Left lung (tissue), 10 donors: Measurements from ENCODE around the gene PHF11. TPM values are rescaled to one million over a fixed set of nuclear protein-coding genes. Genes with fewer than 3 reads are reported as not detected.

Experiments used
- ATAC-seq: fragments of 200-7000 bp; cut with Tn5 transposase; one replicate; pipeline ENCODE4 v1.9.1; 2020; ENCODE audit warnings: moderate library complexity
- DNase-seq, 4 donors: peaks; one replicate each; pipeline ENCODE4 v3.0.0-alpha.2; 2013 to 2020
- H3K27ac ChIP-seq, 2 donors: fragments of 200-600 bp; sonication (generic) in 1 of 2; one replicate each; pipeline versions ENCODE4 v1.5.0 to v1.8.0; 2020 to 2021
- H3K27me3 ChIP-seq, 2 donors: fragments of 200-600 bp; sonication (generic) in 1 of 2; one replicate each; pipeline versions ENCODE4 v1.5.0 to v1.8.0; 2020 to 2021
- H3K36me3 ChIP-seq, 2 donors: fragments of 200-600 bp; sonication (generic) in 1 of 2; one replicate each; pipeline versions ENCODE4 v1.5.0 to v1.8.0; 2020 to 2021
- H3K4me1 ChIP-seq, 2 donors: fragments of 200-600 bp; one replicate each; pipeline ENCODE4 v1.8.0; 2021
- H3K4me3 ChIP-seq, 2 donors: fragments of 200-600 bp; sonication (generic) in 1 of 2; one replicate each; pipeline versions ENCODE4 v1.5.0 to v1.8.0; 2020 to 2021; ENCODE audit warnings: mild to moderate bottlenecking in 1 of 2
- H3K9me3 ChIP-seq, 2 donors: fragments of 200-600 bp; sonication (generic) in 1 of 2; one replicate each; pipeline versions ENCODE4 v1.5.0 to v1.8.0; 2020 to 2021
- CTCF ChIP-seq, 2 donors: fragments of 200-600 bp; sonication (generic) in 1 of 2; IDR thresholded peaks; one replicate each; pipeline versions ENCODE4 v1.5.0 to v1.8.0; 2021; ENCODE audit warnings: antibody characterized with exemption in 2 of 2
- intact Hi-C, 2 donors: fragments of 100-400 bp; cut with DNase I; formaldehyde crosslinking; loops; one replicate each; pipeline versions ENCODE4 v1.11.2 to v1.14.2; 2022
- polyA plus RNA-seq, 6 donors: library from polyadenylated mRNA; unstranded; fragments of 120-200 nt; gene quantifications; one replicate each; pipeline ENCODE4 v1.2.1, GENCODE V29; 2013; ENCODE audit not compliant: insufficient read length in 6 of 6
- total RNA-seq, 2 donors: library from RNA; stranded (reverse); fragmentation: NEBNext Ultra II Directional; extraction: Animal tissue kit (Norgen Biotek cat#: 25700); gene quantifications; one replicate each; pipeline ENCODE4 v1.2.1, GENCODE V29; 2021
- donor health status: DM: no; HTN: yes; CAD: no.
- donor health status: DM: no; HTN: no; CAD: no.

The PHF11 gene
- total and polyA plus RNA-seq, 8 donors: 42.9 to 80.2 (median 71.4) TPM

GRCh38 chr13:49512578-49512977 is 16.8 kb downstream of the PHF11 start:
- no peak overlapping the region for H3K4me3 ChIP-seq
- intact Hi-C loops: no loop called here
- no peak for TF ChIP-seq CTCF (IDR thresholded peaks at IDR 0.05)
- H3K4me1 ChIP-seq: no peaks in the 10 kb centered on the region
- H3K36me3 ChIP-seq: peaks cover 0 to 49% of the 10 kb centered on the region in 2 donors
- no peak overlapping the region for H3K27ac ChIP-seq
- DNase-seq (no peak), ATAC-seq (no peak)
- H3K27me3 ChIP-seq: no peaks in the 10 kb centered on the region
- H3K9me3 ChIP-seq: no peaks in the 10 kb centered on the region

GRCh38 chr13:49516467-49516866 is 20.7 kb downstream of the PHF11 start:
- H3K36me3 ChIP-seq: peaks cover 0 to 85% of the 10 kb centered on the region in 2 donors
- ATAC-seq: no peak
- no peak for DNase-seq

GRCh38 chr13:49517461-49517860 is 21.7 kb downstream of the PHF11 start:
- Histone ChIP-seq H3K9me3 (no peaks in the 10 kb centered on the region), H3K4me3 (no peak overlapping the region), H3K27ac (no peak overlapping the region), H3K4me1 (no peaks in the 10 kb centered on the region), H3K27me3 (no peaks in the 10 kb centered on the region), H3K36me3 (peaks cover 0 to 95% of the 10 kb centered on the region in 2 donors)
- TF ChIP-seq CTCF (IDR thresholded peaks at IDR 0.05): no peak
- ATAC-seq (no peak), DNase-seq (no peak)
- intact Hi-C loops: no loop called here

More at GRCh38 chr13:49516467-49516866, 20.7 kb downstream of the PHF11 start:
- Histone ChIP-seq H3K9me3 (no peaks in the 10 kb centered on the region), H3K27me3 (no peaks in the 10 kb centered on the region), H3K4me1 (no peaks in the 10 kb centered on the region), H3K4me3 (no peak overlapping the region), H3K27ac (no peak overlapping the region)
- no peak for TF ChIP-seq CTCF (IDR thresholded peaks at IDR 0.05)
- intact Hi-C loops: no loop called here

DNA sequence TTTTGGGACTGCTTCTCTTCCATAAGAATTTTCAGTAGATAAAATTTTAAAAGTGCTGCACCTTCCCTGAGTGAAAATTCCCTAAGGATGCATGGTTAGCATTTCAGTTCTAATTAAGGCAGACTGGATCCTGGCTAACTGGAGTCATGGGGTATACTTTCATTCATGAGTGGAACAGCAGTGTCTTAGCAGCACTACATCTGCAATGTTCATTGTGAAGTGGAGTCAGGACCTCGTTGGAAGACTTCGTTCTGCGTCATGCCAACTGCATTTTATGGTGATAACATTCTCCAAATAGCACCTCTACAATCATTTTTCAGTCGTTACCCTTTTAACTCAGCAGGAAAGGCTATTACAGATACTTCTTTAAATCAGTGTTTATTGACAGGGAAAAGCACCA is 25.5 kb downstream of the PHF11 start:
- no peak overlapping the region for H3K27ac ChIP-seq

More for the DNA sequence above, 25.5 kb downstream of the PHF11 start:
- peaks cover 0 to 94% of the 10 kb centered on the region in 2 donors for H3K36me3 ChIP-seq
- DNase-seq (no peak), ATAC-seq (no peak)
- no peaks in the 10 kb centered on the region for H3K27me3 ChIP-seq
- no peaks in the 10 kb centered on the region for H3K9me3 ChIP-seq
- no peak overlapping the region for H3K4me3 ChIP-seq
- TF ChIP-seq CTCF (IDR thresholded peaks at IDR 0.05): no peak
- no peaks in the 10 kb centered on the region for H3K4me1 ChIP-seq
- intact Hi-C loops: no loop called here
